HG02763 (cell line): ENCODE data around the gene KRT34.
"Not testable (repeated sequence)": the region's sequence is repeated elsewhere in the genome, so short reads cannot be mapped to it uniquely, and the experiment has no call there.

Experiments
- ATAC-seq: cut with Tn5 transposase; IDR thresholded peaks from one replicate; pipeline ENCODE4 v1.9.1; 2021; ENCODE audit warnings: mild to moderate bottlenecking, moderate library complexity; ENCODE audit not compliant: unreplicated experiment

KRT34 gene

DNA sequence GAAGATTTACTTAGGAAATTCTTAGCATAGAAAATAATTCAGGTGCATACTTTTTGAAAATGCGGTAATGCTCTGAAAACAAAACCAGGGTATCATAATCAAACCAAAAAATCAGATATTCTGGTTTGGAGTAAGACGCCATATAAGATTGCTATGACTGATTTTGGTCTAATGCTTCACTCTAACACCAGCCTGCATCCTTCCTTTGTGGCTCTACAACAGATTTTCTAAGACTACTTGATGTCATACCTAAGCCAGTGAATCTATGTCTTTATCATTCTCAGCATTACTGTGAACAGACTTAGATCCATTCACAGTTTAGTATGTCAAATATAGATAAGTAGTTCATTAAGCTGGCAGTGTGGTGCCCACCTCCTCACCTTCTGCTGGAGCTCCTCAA is 13.1 kb downstream of the KRT34 start:
- ATAC-seq, result no peak

- ATAC-seq, result no peak
Measured at GRCh38 chr17:41367426-41368075, 14.6 kb downstream of the KRT34 start.

DNA sequence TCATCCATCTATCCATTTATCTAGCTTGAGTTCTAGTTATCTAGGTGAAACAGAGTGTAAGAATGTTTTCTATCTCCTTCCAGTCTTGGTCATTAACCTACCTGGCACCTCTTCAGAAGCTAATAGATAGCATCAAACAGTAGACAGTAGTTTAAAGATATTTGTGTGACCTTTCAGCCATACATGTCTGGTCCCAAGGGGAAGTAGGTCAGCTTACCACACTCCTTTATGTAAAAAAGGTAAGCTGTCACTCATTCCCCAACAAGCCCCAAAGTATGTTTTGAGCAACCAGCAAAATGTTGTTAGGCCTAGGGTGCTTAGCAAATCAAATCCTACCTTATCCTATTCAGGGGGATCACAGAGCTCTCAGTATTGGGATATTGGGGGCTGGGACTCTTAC is 16.0 kb downstream of the KRT34 start:
- no peak for ATAC-seq

- ATAC-seq, result no peak
Measured at GRCh38 chr17:41363881-41364280, 18.2 kb downstream of the KRT34 start.

DNA sequence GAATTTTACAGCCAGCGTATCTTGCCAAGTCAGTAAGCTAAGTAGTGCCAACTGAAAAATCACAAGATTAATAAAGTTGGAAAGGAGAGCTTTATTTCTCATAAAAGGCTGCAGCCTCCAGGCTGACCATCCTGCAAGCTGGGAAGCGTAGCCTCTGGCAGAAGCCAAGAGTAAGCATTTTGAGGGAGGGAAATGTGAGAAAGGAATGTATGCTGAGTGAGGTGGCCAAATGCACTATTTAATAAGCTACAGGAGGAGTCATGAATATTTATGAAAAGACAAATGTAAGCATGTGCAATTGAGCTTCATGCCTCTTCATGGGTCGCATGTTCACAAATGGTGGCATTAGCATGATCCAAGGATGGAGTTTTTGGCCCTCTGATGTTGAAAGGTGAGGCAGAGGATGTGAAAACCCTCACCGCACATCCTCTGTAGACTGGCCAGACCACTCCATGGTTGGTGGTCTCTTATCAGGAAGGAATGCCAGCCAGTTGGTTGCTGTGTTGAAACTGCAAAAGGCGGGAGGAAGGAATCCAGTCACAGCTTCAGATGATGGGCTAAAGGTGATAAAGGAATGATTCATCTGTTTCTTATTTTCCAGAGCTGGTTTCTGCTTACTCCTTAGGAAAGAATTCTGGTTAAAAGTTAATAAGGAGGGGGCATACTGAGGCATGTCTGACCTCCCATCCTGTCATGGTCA is 21.7 kb downstream of the KRT34 start:
- no peak for ATAC-seq

DNA sequence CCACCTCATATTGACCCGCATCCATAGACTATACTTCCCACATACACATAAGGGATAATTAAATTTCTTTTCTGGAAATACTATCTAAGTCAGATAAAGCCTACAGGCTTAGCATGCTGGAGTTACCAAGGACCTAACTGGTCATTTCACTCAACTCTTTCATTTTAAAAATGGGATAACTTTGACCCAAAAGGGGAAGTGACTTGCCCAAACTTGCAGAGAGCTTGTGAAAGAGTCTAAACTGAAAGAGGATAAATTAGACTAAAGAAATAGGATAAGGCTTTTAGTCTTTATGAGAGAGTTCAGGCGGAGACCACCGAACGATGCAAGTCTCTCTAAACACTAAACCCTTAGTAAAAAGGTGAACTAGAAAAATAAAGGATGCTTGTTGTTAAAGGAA is 27.6 kb downstream of the KRT34 start:
- ATAC-seq, result no peak

GRCh38 chr17:41352597-41353366 is 29.3 kb downstream of the KRT34 start:
- ATAC-seq, result no peak

- no peak for ATAC-seq
Measured at GRCh38 chr17:41351177-41351576, 30.9 kb downstream of the KRT34 start.

- ATAC-seq, result not testable (repeated sequence)
Measured at GRCh38 chr17:41350381-41350878, 31.7 kb downstream of the KRT34 start, which contains the start of gene KRT33A. TSS of gene KRT33A (minus strand) at chr17:41350828. CDS start at chr17:41350767, 61 bp downstream.

- no peak for ATAC-seq
Measured at GRCh38 chr17:41347869-41348760, 34.0 kb downstream of the KRT34 start.

GRCh38 chr17:41346421-41346820 is 35.7 kb downstream of the KRT34 start:
- ATAC-seq, result not testable (repeated sequence)

GRCh38 chr17:41345992-41346391 is 36.1 kb downstream of the KRT34 start:
- no peak for ATAC-seq

GRCh38 chr17:41343029-41343428 is 39.1 kb downstream of the KRT34 start:
- ATAC-seq, result no peak

DNA sequence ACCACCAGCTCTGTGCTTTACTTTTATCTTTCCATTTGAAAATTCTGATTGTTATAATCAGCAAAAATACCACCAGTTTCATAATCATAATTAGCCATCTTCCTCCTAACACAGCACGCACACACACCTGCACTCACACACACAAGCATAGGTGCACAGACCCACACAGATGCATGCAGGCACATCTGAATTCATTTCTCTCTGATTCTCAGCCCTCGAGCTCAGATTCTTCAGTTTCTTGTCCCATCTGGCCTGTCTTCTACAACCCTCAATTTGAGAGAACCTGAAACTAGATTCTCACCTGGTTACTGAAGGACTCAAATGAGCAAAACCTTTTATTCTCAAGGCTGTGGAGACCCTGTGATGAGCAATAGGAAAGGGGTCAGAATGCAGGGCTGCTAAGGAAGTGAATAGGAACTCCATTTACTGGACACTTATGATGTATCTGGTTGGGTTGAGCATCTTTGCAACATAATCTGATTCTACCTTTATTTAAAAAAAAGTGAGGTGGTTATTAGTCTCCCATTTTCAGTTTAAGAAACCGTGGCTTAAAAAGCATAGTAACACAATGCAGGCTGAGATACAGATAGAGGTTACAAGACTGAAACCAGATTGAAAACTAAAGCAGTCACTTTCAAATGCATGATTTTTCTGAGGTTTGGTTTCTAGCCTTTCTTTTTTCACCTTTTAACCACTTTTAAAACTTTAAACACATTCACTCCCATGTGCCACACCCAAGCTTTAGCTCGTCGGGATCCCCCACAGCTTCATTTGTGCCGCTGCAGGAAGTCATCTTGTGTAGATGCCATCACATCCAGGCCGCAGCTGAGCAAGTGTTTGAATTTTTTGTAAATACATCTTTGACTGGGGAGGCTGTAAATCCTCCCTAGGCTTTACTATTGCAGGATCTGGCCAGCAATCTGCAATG is 40.9 kb downstream of the KRT34 start:
- no peak for ATAC-seq

GRCh38 chr17:41340494-41340893 is 41.6 kb downstream of the KRT34 start:
- no peak for ATAC-seq

DNA sequence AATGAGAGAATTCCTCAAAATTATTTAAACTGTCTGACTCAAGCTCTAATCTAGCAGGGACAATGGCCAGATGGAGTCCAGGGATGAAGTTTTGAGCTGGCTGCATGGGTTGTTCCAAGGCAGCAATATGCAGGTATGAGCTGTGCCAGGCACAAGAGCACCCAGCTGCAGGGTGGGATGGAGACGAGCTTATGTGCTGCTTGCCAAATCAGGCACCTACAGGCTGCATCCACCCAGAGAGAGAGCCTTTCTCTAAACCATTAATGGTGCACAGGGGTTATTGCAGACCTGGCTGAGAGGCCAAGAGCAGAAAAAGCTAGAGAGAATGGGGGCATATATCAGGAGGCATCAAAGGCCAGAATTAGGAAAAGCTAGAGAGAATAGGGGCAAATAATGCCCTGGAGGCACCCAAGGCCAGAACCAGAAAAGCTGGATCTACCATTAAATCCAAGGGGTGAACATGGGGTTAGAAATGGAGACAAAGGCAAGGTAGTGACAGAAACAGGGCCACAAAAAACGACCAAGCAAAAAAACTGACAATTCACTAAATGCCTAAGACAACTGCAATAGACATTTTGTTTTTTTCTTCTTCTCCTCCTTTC is 42.4 kb downstream of the KRT34 start:
- no peak for ATAC-seq

GRCh38 chr17:41338961-41339485 is 43.1 kb downstream of the KRT34 start:
- ATAC-seq, result peak; percentile 52

DNA sequence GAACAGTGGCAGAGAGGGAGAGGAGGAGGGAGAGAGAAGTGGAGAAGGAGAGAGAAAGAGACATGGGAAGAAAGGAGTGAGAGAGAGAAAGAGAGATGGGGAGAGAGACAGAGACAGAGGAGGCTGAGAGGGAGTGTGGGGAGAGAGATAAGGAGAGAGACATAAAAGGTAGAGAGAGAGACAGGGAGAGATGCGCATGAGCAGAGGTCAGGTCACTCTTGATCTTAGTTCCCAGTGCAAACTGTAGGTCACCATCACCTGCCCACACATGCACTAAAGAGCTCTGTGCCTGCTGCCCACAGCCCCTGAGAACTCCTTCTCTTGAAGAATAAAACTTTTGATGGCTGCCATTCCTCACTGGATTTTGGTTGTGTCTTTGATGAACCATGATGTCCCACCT is 46.4 kb downstream of the KRT34 start:
- ATAC-seq, result no peak
